ENCODE measurements around the gene HOXB5.

Gene HOXB5

DNA sequence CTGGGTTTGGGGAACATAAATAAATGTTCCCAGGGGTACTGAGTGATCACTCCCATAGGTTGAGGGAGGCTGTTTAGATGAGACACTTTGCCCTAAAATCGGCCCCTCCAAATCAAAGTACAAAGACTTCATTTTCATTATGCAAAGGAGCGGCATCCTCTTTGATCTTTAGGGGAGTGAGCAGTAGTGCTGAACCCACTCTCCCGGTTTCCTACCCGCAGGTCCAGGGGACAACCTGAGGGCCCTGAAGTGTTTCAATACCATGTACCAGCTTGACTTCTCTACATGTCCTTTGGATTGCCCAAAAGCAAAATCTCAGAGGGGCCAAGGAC is 7.6 kb upstream of the HOXB5 start:
- no peak for DNase-seq

DNA sequence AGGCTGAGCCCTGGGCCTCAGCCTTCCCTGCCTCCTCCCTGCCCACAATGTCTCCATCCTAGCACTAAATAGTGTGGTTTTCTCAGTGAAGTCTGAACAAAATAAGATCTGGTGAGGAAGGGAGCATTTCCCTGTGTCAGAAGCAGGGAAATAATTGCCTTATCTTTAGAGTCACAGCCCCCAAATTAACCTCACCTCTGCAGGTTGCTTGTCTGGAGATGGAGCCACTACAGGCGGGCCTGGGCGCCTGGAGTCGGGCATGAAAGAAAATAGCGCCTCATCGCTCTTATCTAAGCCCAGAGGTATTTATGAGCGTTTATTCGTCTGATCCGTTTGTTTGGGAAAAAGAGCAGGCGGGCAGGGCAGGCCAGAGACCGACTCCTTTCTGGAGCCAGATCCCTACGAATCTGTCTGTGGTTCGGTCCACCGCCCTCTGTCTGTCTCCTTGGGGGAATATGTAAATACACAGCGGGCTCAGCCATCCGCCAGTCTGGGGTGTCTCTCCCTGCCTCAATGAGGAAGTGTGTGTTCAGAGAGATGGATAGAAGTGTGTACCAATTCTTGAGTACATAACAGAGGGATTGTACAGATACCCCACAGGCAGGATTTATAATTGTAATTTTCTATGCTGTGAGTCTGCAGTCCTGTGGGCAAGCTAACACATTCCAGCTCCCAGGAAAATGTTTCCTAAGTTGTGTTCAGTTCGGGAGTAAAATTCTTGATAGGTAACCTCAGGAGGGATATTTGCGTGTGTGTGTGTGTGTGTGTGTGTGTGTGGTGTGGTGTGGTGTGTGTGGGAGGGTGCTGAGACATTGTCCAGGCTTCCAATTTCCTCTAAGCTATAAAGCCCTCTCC is 6.9 kb upstream of the HOXB5 start:
- DNase-seq = no peak

DNA sequence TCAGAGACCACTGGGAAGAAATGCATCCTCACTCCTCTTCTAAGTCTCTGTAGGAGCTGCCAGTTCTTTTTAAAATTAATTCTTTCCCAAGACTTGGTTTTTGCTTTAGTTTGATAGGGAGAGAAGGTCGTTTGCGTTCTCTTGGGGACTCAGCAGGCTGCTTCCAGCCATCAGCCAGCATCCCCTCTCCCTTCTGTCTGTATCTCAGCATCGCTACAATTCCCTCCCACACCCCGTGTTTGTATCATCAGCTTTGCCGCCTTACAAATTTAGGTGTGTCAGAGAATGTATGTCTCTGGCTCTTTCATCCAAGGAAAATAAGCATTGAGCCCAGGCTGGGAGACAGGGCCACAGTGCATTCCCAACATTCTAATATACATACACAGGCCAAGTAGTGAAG is 5.8 kb upstream of the HOXB5 start:
- DNase-seq = no peak

DNA sequence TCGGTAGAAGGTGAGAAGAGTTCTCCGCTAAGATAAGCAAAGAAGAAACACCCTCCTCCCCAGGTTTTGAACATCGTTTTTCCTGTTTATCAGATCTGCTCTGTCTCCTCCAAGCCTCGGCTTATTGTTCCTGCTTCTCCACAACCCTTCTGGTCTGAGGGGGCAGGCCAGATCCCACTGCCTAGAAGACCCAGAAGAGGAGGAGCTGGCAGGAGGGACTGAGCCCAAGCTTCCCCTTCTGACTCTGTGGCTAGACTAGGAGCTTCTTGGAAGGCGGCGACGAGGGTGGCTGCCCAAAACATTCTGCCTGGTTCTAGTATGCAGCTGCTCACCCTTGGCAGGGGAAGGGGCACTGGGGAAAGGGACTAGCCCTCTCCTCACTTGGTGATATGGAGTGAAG is 5.2 kb upstream of the HOXB5 start:
- DNase-seq = no peak

DNA sequence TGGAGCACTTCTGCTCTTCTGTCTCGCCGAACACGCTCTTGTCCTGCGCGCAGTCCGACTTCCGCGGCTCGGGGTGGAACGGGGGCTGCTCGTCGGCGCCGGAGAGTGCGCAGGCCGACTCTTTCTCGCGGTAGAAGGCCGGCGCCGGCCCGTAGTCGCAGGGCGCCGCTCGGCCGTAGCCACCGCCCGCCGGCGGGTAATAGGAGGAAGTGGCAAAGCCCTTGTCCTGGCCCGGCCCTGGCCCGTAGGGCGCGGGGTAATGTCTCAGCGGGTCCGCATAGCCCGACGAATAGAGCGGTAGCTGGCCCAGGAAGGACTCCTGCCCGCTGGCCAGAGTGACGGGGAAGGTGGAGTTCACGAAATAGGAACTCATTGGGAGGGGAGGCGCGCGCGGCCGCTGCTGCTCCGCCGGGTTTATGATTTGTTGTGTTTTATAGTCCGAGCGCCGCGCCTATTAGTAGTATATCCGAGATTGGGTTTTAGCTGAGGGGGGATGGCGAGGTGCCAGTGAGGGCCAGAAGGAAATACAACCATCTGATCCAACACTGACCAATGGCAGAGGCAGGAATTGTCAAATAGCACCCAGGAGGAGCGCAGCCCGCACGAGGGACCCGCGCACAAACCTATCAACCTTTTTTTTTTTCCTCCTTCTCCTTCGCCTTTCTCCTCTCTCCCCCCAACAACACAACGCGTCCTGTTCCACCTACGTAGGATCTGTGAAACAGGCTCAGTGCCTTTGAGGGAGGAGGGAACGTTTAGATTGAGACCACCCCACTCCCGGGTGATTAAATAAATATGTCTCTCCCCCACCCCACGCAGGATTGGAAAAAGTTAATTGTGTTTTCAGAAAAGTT is 4.4 kb upstream of the HOXB5 start:
- no peak for DNase-seq

GRCh38 chr17:48597528-48597777 is 3.9 kb upstream of the HOXB5 start:
- no peak for DNase-seq

- no peak for DNase-seq
These were observed 3.4 kb upstream of the HOXB5 start for GRCh38 chr17:48596735-48597527.

GRCh38 chr17:48596000-48596734 is 2.6 kb upstream of the HOXB5 start:
- no peak for DNase-seq

- DNase-seq = no peak
These were observed 1.9 kb upstream of the HOXB5 start for GRCh38 chr17:48595278-48595999.

DNA sequence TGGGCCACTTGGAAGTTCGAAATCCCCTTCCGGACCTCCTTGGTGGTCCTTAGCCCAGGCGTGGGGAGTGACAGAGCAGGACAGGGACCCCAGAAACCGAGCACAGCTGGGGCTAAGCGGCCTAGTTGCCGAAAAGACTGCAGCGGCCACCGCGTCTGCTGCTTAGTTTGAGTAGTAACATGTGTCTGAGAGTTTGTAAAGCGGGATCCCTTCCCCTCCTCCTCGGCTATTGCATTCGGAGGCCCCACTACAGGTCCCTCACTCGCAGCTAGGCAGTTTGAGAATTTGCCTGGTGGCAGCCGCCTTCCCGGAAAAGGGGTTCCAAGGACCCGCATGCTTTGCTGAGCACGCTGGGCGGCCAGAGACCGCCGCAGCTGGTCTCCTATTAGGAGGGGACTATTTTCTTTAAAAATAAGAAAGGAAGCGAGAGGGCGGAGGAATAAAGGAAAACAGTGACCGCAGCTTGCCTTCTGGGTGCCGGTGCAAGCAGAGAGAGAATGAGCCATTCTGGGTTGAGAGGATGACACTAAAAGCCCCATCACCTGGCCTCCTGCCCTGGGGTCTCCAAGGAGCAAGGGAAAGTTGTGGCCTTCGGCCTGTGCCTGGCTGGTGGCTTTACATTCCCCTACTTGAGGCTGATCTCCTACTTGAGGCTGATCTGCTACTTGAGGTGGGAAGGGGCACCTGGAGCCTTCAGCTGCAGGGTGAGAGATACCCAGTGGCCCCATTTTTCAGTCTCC is 1.1 kb upstream of the HOXB5 start:
- DNase-seq = no peak

DNA sequence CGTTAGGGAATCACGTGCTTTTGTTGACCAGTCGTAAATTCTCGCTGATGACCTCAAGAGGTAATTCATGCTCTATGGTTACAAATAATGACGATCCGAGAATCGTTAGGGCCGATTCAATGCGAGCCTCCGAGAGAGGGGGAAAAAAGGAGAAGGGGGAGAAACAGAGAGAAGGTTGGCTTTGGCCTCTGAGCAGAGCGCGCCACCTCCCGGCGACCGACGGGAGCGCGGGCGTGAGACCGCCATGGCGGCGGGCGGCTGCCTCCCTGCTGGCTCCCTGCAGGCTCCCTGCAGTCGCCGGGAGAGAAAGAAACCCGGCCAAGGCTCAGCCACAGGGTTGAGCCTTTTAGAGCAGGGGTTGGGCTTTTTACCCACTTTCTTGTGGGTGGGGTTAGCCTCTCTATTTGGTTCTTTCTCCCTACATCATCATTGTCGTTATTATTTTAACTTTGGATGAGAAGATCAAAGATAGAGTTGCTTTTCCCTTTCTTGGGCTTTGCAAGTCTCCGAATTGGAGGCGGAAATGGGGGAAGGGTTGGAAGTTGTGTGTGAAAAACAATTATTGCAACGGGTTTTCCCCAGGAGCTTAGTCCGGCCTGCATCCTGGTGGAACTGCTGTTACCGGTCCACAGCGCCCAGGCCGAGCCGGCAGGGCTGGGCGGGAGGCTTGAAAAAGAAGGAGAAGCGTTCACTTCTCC is 410 bp upstream of the HOXB5 start:
- DNase-seq = peak; percentile 77

DNA sequence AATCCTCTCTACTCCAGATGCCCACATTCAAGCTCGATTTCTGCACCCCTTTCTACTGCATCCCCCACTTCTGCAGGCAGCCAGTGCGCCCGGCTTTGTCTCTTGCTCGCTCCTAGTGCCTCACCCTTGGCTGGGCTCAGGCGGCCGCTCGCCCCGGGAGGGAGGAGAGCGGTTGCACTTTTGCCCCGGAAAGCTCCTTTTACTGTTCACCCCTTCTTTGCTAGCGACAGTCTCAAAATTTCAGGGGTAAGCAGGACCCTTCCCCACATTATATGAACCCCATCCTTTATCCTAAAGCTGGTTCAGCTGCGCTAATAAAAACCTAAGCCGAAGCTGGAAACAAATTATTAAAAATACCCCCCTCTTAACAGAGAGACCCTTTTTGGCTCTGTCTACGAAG is 1.0 kb downstream of the HOXB5 start:
- DNase-seq = no peak

DNA sequence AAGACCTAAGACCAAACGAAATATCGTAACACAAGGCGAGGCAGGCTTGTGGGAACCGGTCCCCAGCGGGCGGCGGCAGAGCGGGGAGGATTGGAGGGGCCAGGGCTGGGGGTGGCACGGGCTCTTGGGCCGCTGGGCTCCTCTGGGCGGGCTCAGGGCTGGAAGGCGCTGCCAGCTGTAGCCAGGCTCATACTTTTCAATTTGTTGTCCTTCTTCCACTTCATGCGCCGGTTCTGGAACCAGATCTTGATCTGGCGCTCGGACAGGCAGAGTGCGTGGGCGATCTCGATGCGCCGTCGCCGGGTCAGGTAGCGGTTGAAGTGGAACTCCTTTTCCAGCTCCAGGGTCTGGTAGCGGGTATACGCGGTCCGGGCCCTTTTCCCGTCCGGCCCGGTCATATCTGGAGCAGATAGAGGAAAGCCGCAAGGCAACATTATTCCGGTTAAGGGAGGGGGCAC is 1.5 kb downstream of the HOXB5 start:
- DNase-seq = no peak

- no peak for DNase-seq
These were observed 2.1 kb downstream of the HOXB5 start for GRCh38 chr17:48591255-48592056.

DNA sequence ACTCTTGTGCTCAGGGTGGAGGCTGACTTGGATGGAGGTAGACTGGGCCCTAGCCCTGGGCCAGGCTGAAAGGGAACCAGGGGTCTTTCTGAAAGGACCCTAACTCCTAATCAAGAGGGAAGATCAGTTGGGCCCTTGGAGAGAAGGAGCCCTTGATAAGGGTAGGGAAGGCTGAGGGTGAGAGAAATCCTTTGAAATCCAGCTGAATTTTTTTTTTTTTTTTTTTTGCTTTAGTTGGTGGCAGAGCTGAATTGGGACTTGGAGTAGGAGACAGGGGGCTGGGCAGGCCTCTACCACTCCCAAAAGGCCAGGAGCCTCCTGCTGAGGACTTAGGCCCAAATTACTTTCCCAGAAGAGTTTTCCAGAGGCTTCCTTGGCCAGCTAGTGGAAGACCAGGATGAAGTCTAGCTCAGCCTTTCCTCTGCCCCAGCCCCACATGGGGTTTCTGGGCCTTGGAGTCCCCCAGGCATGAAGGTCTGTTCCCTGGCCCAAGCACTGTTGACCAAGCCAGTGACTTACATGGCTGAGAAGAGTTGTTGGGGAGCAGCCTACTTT is 2.9 kb downstream of the HOXB5 start:
- DNase-seq = no peak

DNA sequence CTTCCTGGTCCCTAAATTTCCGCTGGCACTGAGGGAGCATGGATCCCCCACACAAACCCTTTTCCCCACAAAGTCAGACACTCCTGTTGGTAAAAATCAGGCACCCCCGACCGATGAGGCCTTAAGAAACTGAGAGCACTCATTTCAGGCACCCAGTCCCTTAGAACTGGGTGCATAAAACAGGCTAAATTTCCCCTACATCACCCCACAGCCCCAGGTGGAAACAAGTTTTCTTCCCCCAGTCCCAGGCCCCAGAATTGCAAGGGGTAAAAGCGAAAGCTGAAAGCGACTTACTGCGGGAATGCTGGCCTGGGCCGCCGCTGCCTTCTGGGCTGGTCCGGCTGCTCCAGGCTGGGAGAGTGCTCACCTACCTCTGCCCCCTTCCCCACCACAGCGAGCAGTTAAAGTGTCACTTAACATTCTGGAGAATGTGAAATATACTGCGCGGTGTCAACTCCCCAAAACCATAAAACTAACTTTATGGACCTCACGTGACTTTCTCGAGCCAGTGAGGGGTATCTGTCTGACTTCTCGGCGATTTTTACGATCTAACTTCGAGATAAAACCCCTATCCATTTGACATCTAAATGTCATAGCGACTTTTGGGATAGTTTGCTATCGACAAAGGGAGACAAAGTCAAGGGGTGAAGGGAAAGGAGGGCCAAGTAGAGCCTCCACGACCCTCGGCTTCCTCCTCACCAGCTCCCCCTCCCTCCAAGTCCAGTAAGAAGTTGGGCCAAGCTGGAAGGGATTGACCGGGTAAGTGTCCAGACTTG is 3.6 kb downstream of the HOXB5 start, which contains the start of gene HOXB3:
TSS of gene HOXB3 (minus strand) at position 411 of the 776 bp plus-strand sequence. CDS start 37,767 bp downstream, outside the sequence.
- DNase-seq = no peak

DNA sequence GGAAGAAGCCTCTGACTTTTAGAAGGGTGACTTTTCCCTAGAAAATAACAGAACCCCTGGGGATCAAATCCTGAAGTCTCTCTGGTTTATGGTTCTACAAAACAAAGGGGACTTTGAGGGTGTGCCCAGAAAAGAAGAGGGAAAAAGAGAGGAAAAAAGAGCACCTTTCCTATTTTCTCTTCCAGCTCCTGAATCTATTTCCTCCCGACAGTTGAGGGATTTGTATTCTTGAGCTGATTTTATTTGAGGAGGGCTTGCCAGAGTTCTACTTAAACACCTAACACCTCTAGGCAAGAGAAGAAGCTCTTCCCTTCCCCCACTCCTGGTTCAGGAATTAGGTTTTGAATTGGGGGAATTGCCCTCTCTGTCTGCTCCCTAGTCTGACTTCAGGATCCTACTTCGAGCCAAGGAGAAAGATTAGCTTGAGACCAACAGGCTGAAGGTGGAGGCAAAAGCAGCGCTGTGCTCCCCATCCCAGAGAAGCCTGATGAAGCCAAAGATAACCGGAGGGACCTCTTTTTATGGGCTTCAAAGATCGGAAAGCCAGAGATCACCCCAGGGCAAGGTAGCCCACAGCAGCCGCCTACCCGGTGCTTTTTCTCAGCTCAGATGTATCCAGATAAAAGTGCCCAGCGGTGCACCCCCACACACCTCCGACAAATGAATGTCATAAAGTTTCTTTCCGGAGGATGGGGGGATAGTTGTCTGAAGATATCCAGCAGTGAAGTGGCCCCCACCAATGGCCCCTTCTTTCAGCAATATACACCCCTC is 4.3 kb downstream of the HOXB5 start:
- DNase-seq = no peak

DNA sequence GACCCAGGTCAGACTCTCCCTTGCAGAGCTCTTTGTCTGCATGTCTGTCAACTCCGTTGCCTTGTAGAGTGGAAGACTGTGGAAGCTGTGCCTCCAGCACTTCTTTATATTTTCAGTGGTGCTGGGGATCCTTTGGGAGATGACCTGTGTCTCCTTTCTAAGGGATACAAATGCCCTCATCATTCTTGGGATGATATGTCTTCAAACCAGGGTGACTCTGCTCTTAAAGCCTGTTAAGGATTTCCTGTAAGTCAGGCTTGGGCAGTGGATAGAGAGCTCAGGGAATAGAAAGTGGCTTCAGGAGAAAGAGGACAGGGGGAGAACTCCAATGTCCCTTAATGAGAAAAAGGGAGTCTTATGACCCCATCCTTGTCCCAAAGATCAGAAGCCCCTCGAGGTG is 5.1 kb downstream of the HOXB5 start:
- no peak for DNase-seq

Data from activated gamma-delta T cell treated with Interleukin-2 at 50 U/mL for 16 hours (primary cell).